H1 (cell line): ENCODE results near the gene TBC1D23. TPM values are rescaled to one million over a fixed set of nuclear protein-coding genes. Genes with fewer than 3 reads are reported as not detected.

Experiments used
- CTCF ChIA-PET: fragments of 300-600 bp; sonication (Branson Sonifier 250); formaldehyde crosslinking; loops from one replicate; lab custom pipeline; 2021; ENCODE audit not compliant: partially characterized antibody; lab: Charles Lee
- POLR2A ChIA-PET: fragments of 300-600 bp; sonication (Branson Sonifier 250); formaldehyde crosslinking; loops from one replicate; lab custom pipeline; 2021; ENCODE audit warnings: inconsistent platforms; ENCODE audit not compliant: partially characterized antibody; lab: Charles Lee
- DNase-seq, 2 experiments: peaks; one replicate each; pipeline versions ENCODE4 v3.0.0 to v3.0.0-alpha.2; 2010 to 2022; ENCODE audit warnings: low spot score in 2 of 2, low read depth in 1 of 2, mixed read lengths in 1 of 2
- FAIRE-seq: peaks from 2 replicates; lab custom pipeline; 2011; peaks lifted over from hg19 to GRCh38; lab: Jason Lieb, UNC
- H2AFZ ChIP-seq: 2 replicates; pipeline ENCODE4 v1.8.1; 2012; ENCODE audit warnings: low read length, inconsistent platforms
- H2AK5ac ChIP-seq: 2 replicates; pipeline ENCODE4 v1.6.1; 2013; ENCODE audit warnings: low read depth, low read length
- H2BK120ac ChIP-seq: replicated peaks from 2 replicates; pipeline ENCODE3; 2013; ENCODE audit warnings: low read depth, low read length, inconsistent platforms
- H2BK12ac ChIP-seq: 2 replicates; pipeline ENCODE4 v1.6.1; 2013; ENCODE audit warnings: low read depth, low read length
- H2BK15ac ChIP-seq: 2 replicates; pipeline ENCODE4 v1.6.1; 2013; ENCODE audit warnings: low read length
- H2BK20ac ChIP-seq: 2 replicates; pipeline ENCODE4 v1.6.1; 2013; ENCODE audit warnings: low read length
- H2BK5ac ChIP-seq: 2 replicates; pipeline ENCODE4 v1.6.1; 2013; ENCODE audit warnings: low read depth, low read length
- H3K14ac ChIP-seq: 2 replicates; pipeline ENCODE4 v1.6.1; 2013; ENCODE audit warnings: inconsistent platforms; ENCODE audit not compliant: insufficient read length
- H3K18ac ChIP-seq: 2 replicates; pipeline ENCODE4 v1.6.1; 2013; ENCODE audit warnings: low read length; ENCODE audit errors: extremely low read depth
- H3K23ac ChIP-seq: 2 replicates; pipeline ENCODE4 v1.6.1; 2013; ENCODE audit warnings: inconsistent platforms; ENCODE audit not compliant: insufficient read length
- H3K23me2 ChIP-seq: 2 replicates; pipeline ENCODE4 v1.6.1; 2013; ENCODE audit warnings: low read depth, low read length
- H3K27ac ChIP-seq: 2 replicates; pipeline ENCODE4 v1.6.1; 2011; ENCODE audit warnings: low read depth, low read length, inconsistent platforms
- H3K27me3 ChIP-seq, 4 experiments: replicated peaks in 1 of 4; 1 replicate in 1 of 4; 2 replicates in 3 of 4; pipeline versions ENCODE4 v1.6.1 to v1.8.1; 2011 to 2013; ENCODE audit warnings: low read length in 3 of 4, mild to moderate bottlenecking in 3 of 4, inconsistent platforms in 2 of 4, mixed read lengths in 2 of 4, moderate library complexity in 1 of 4; ENCODE audit not compliant: control insufficient read depth in 3 of 4, insufficient read depth in 3 of 4; ENCODE audit errors: extremely low read depth in 1 of 4
- H3K36me3 ChIP-seq, 4 experiments: 2 replicates each; pipeline versions ENCODE4 v1.6.1 to v1.8.1; 2011 to 2013; ENCODE audit warnings: mild to moderate bottlenecking in 4 of 4, low read length in 3 of 4, moderate library complexity in 2 of 4, control low read depth in 1 of 4, inconsistent platforms in 1 of 4; ENCODE audit not compliant: insufficient read depth in 4 of 4, control insufficient read depth in 2 of 4
- H3K4ac ChIP-seq: replicated peaks from 2 replicates; pipeline ENCODE3; 2013; ENCODE audit warnings: low read length, low read depth, mixed read lengths, inconsistent platforms; ENCODE audit not compliant: insufficient read length
- H3K4me1 ChIP-seq, 4 experiments: replicated peaks in 1 of 4; 1 replicate in 1 of 4; 2 replicates in 3 of 4; pipeline versions ENCODE4 v1.6.1 to v1.8.1; 2011 to 2013; ENCODE audit warnings: low read length in 3 of 4, inconsistent platforms in 2 of 4, mixed read lengths in 1 of 4; ENCODE audit not compliant: insufficient read depth in 4 of 4, control insufficient read depth in 3 of 4
- H3K4me2 ChIP-seq, 2 experiments: 2 replicates each; pipeline versions ENCODE4 v1.6.1 to v1.8.1; 2011 to 2013; ENCODE audit warnings: low read depth in 2 of 2, low read length in 2 of 2, control low read depth in 1 of 2, inconsistent platforms in 1 of 2, mild to moderate bottlenecking in 1 of 2; ENCODE audit not compliant: insufficient read depth in 1 of 2
- H3K4me3 ChIP-seq, 4 experiments: fragments of 200-600, 300-600 bp in 1 of 4; sonication (generic), shearing (Covaris generic), sonication (Bioruptor Twin) in 1 of 4; 2 replicates each; pipeline versions ENCODE4 v1.5.1 to v1.8.1; 2011 to 2016; ENCODE audit warnings: low read length in 4 of 4, low read depth in 3 of 4, control low read depth in 2 of 4, inconsistent platforms in 2 of 4, mild to moderate bottlenecking in 2 of 4, mixed read lengths in 1 of 4, moderate library complexity in 1 of 4; ENCODE audit not compliant: insufficient read depth in 2 of 4; ENCODE audit errors: extremely low read depth in 1 of 4
- H3K56ac ChIP-seq: replicated peaks from 2 replicates; pipeline ENCODE3; 2013; ENCODE audit warnings: low read depth, mild to moderate bottlenecking, mixed read lengths, low read length, inconsistent platforms; ENCODE audit not compliant: insufficient read length
- H3K79me1 ChIP-seq: 2 replicates; pipeline ENCODE4 v1.6.1; 2013; ENCODE audit warnings: low read depth, low read length, control low read depth
- H3K79me2 ChIP-seq, 2 experiments: 2 replicates each; pipeline versions ENCODE4 v1.6.1 to v1.8.1; 2012 to 2013; ENCODE audit warnings: low read length in 2 of 2, mild to moderate bottlenecking in 2 of 2, inconsistent platforms in 1 of 2; ENCODE audit not compliant: insufficient read depth in 2 of 2, control insufficient read depth in 1 of 2
- H3K9ac ChIP-seq, 4 experiments: replicated peaks in 1 of 4; 1 replicate in 1 of 4; 2 replicates in 3 of 4; pipeline versions ENCODE4 v1.6.1 to v1.8.1; 2011 to 2013; ENCODE audit warnings: low read depth in 3 of 4, low read length in 3 of 4, control low read depth in 2 of 4, mild to moderate bottlenecking in 2 of 4, moderate library complexity in 2 of 4, inconsistent platforms in 1 of 4; ENCODE audit errors: extremely low read depth in 1 of 4
- H3K9me3 ChIP-seq, 2 experiments: 2 replicates each; pipeline versions ENCODE4 v1.6.1 to v1.8.1; 2012 to 2013; ENCODE audit warnings: mild to moderate bottlenecking in 2 of 2, moderate library complexity in 2 of 2, control low read depth in 1 of 2, inconsistent platforms in 1 of 2, low read depth in 1 of 2, low read length in 1 of 2, mixed read lengths in 1 of 2; ENCODE audit not compliant: insufficient read depth in 2 of 2
- H4K20me1 ChIP-seq, 2 experiments: replicated peaks in 1 of 2; 2 replicates each; pipeline versions ENCODE3 to v1.8.1; 2011 to 2013; ENCODE audit warnings: inconsistent platforms in 2 of 2, low read length in 2 of 2, mild to moderate bottlenecking in 1 of 2; ENCODE audit not compliant: insufficient read depth in 2 of 2, control insufficient read depth in 1 of 2
- H4K5ac ChIP-seq: 2 replicates; pipeline ENCODE4 v1.6.1; 2013; ENCODE audit warnings: low read length, low read depth, mixed read lengths, inconsistent platforms; ENCODE audit not compliant: insufficient read length
- H4K8ac ChIP-seq: 2 replicates; pipeline ENCODE4 v1.8.0; 2013; ENCODE audit warnings: mild to moderate bottlenecking, moderate library complexity, low read length, inconsistent platforms; ENCODE audit not compliant: insufficient read depth; ENCODE audit errors: extremely low read depth
- H4K91ac ChIP-seq: replicated peaks from 2 replicates; pipeline ENCODE3; 2013; ENCODE audit warnings: low read length, mixed read lengths, inconsistent platforms; ENCODE audit not compliant: insufficient read length
- CBX5 ChIP-seq: fragments of 300-800, 300-1000 bp; sonication (generic); IDR thresholded peaks from 2 replicates; pipeline ENCODE4 v1.7.1; 2016; ENCODE audit warnings: antibody characterized with exemption, low read length, low read depth
- HDAC2 ChIP-seq, 2 experiments: fragments of 300-600 bp in 1 of 2; sonication (generic) in 1 of 2; IDR thresholded peaks; 2 replicates each; pipeline ENCODE4 v1.6.1; 2011 to 2012; ENCODE audit warnings: low read depth in 2 of 2, low read length in 2 of 2, mild to moderate bottlenecking in 2 of 2, moderate library complexity in 2 of 2, borderline replicate concordance in 1 of 2, inconsistent platforms in 1 of 2
- JUN ChIP-seq: IDR thresholded peaks from 2 replicates; pipeline ENCODE4 v1.6.1; 2011; ENCODE audit warnings: low read depth, mild to moderate bottlenecking, improper control_type of control experiment, low read length
- KDM1A ChIP-seq: fragments of 200-600, 300-600 bp; sonication (generic); IDR thresholded peaks from 2 replicates; pipeline ENCODE4 v1.7.1; 2016; ENCODE audit warnings: mild to moderate bottlenecking, low read length, borderline replicate concordance
- KDM4A ChIP-seq: IDR thresholded peaks from one replicate; pipeline ENCODE4 v1.7.1; 2012; ENCODE audit warnings: low read depth, mild to moderate bottlenecking, moderate library complexity, low read length, inconsistent platforms; ENCODE audit not compliant: severe bottlenecking
- MAFK ChIP-seq: IDR thresholded peaks from 2 replicates; pipeline ENCODE4 v1.6.1; 2012; ENCODE audit warnings: low read depth, mild to moderate bottlenecking, improper control_type of control experiment, low read length
- TBP ChIP-seq: IDR thresholded peaks from 2 replicates; pipeline ENCODE4 v1.6.1; 2011; ENCODE audit warnings: low read depth, low read length, improper control_type of control experiment
- ZNF274 ChIP-seq: IDR thresholded peaks from 2 replicates; pipeline ENCODE4 v1.7.0; 2012; ENCODE audit warnings: low read length, borderline replicate concordance; ENCODE audit errors: extremely low read depth
- WGBS, 2 experiments: shearing (Covaris generic) in 1 of 2; methylation state at CpG; one replicate each; pipeline versions ENCODE4 v1.1.6 to v1.1.7; 2013 to 2015; ENCODE audit warnings: low lambda C conversion rate in 2 of 2, mixed read lengths in 2 of 2, inconsistent platforms in 1 of 2, low coverage in 1 of 2, missing lambda C conversion rate in 1 of 2; ENCODE audit not compliant: insufficient replicate concordance in 2 of 2, insufficient coverage in 1 of 2, insufficient read length in 1 of 2; ENCODE audit errors: extremely low coverage in 1 of 2, missing lambda C conversion rate in 1 of 2; 5-methylcytosine and 5-hydroxymethylcytosine counted together
- polyA plus RNA-seq, 7 experiments: library from polyadenylated mRNA; depleted of rRNA in 3 of 7; stranded (reverse) in 5 of 7; unstranded in 2 of 7; fragments of >200 nt in 5 of 7; fragments of 200-250 nt in 2 of 7; gene quantifications; 1 replicate in 5 of 7; 2 replicates in 1 of 7; 4 replicates in 1 of 7; pipeline versions ENCODE4 v1.2.1 to v1.2.3, GENCODE V29; 2011 to 2013; ENCODE audit warnings: missing spikeins in 2 of 7, mixed read lengths in 2 of 7
- total RNA-seq: library from RNA; stranded (reverse); fragmentation: NEBNext Ultra II Directional; extraction: Animal tissue kit (Norgen Biotek cat#: 25700); gene quantifications from 2 replicates; pipeline ENCODE4 v1.2.1, GENCODE V29; 2021
- TF ChIP-seq, protein P1 (sequence below): IDR thresholded peaks from 2 replicates; pipeline ENCODE4 v1.6.1; 2011; ENCODE audit warnings: low read depth, mild to moderate bottlenecking, low read length; ENCODE audit not compliant: insufficient read depth

The TBC1D23 gene
- total and polyA plus RNA-seq, 2 of the 8 experiments (the other 6 are each of a cell fraction or from before 2014, with no cell fraction given) = 6.4 to 29.3 TPM

GRCh38 chr3:100221159-100221558 lies 39.6 kb upstream of the TBC1D23 start:
- WGBS, 2 experiments = 96% methylated on average over 1 of the region's 1 CpG; no CpG with 5 or more reads in 1 of the 2 experiments
- no peak overlapping the region for H3K9ac ChIP-seq
- H2BK12ac ChIP-seq = no peak overlapping the region
- FAIRE-seq = no peak
- DNase-seq = no peak
- H4K91ac ChIP-seq = no peak overlapping the region
- no peak overlapping the region for H3K4me3 ChIP-seq
- no peak overlapping the region for H2BK5ac ChIP-seq
- H3K23ac ChIP-seq = no peak overlapping the region
- TF ChIP-seq, protein P1, sequence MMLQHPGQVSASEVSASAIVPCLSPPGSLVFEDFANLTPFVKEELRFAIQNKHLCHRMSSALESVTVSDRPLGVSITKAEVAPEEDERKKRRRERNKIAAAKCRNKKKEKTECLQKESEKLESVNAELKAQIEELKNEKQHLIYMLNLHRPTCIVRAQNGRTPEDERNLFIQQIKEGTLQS = no peak
- TF ChIP-seq KDM1A = no peak
- TF ChIP-seq KDM4A = no peak
- no peak for TF ChIP-seq HDAC2 (IDR thresholded peaks at IDR 0.05; ENCODE audit: borderline replicate concordance in 1 of 2, low read depth in 2 of 2, low read length in 2 of 2)
- TF ChIP-seq JUN = no peak
- no peak for TF ChIP-seq ZNF274
- no peak for TF ChIP-seq TBP
- no peak for TF ChIP-seq CBX5
- no peak for TF ChIP-seq MAFK
- no peak overlapping the region for H3K56ac ChIP-seq
- POLR2A ChIA-PET = no interaction called here
- no peak overlapping the region for H3K27ac ChIP-seq
- H3K4me1 ChIP-seq = no peaks in the 10 kb centered on the region
- CTCF ChIA-PET = no interaction called here
- H3K23me2 ChIP-seq = no peaks in the 10 kb centered on the region
- no peaks in the 10 kb centered on the region for H3K36me3 ChIP-seq
- no peak overlapping the region for H3K14ac ChIP-seq
- H2BK20ac ChIP-seq = no peak overlapping the region
- no peak overlapping the region for H2AFZ ChIP-seq
- H4K8ac ChIP-seq = no peak overlapping the region
- no peak overlapping the region for H4K5ac ChIP-seq
- no peak overlapping the region for H2BK15ac ChIP-seq
- H3K4me2 ChIP-seq = no peak overlapping the region
- H4K20me1 ChIP-seq = no peaks in the 10 kb centered on the region
- no peak overlapping the region for H3K18ac ChIP-seq
- no peaks in the 10 kb centered on the region for H3K79me2 ChIP-seq
- H2AK5ac ChIP-seq = no peak overlapping the region
- no peaks in the 10 kb centered on the region for H3K79me1 ChIP-seq
- H3K9me3 ChIP-seq = no peaks in the 10 kb centered on the region; a peak in 1 of 4 replicates
- no peak overlapping the region for H3K4ac ChIP-seq
- H3K27me3 ChIP-seq = no peaks in the 10 kb centered on the region
- H2BK120ac ChIP-seq = no peak overlapping the region
